IgD-negative memory B cell (primary cell): ENCODE measurements around the gene HES3. TPM values are rescaled to one million over a fixed set of nuclear protein-coding genes. Genes with fewer than 3 reads are reported as not detected.

ENCODE experiments used
- H3K27ac Mint-ChIP-seq, 3 donors: one replicate each; pipeline ENCODE4 v1.8.0; 2020 to 2022; ENCODE audit warnings: mild to moderate bottlenecking in 3 of 3, mixed read lengths in 3 of 3, moderate library complexity in 1 of 3
- H3K27me3 Mint-ChIP-seq: one replicate; pipeline ENCODE4 v1.8.0; 2021; ENCODE audit warnings: mixed read lengths
- H3K36me3 Mint-ChIP-seq: one replicate; pipeline ENCODE4 v1.8.0; 2020; ENCODE audit warnings: mild to moderate bottlenecking, mixed read lengths
- H3K4me1 Mint-ChIP-seq, 3 donors: one replicate each; pipeline ENCODE4 v1.8.0; 2020 to 2022; ENCODE audit warnings: mixed read lengths in 3 of 3, mild to moderate bottlenecking in 1 of 3
- H3K4me3 Mint-ChIP-seq, 4 donors: one replicate each; pipeline ENCODE4 v1.8.0; 2020 to 2022; ENCODE audit warnings: mild to moderate bottlenecking in 4 of 4, mixed read lengths in 4 of 4, moderate library complexity in 3 of 4
- H3K9me3 Mint-ChIP-seq, 3 donors: one replicate each; pipeline ENCODE4 v1.8.0; 2020 to 2021; ENCODE audit warnings: mixed read lengths in 3 of 3, mild to moderate bottlenecking in 1 of 3
- polyA plus RNA-seq: library from polyadenylated mRNA; unstranded; fragments of 300-500 nt; fragmentation: Illumina TruSeq; gene quantifications from one replicate; pipeline ENCODE4 v1.2.3, GENCODE V29; 2021

The HES3 gene
- polyA plus RNA-seq, 1 donor from 2014 or later, result not detected

DNA sequence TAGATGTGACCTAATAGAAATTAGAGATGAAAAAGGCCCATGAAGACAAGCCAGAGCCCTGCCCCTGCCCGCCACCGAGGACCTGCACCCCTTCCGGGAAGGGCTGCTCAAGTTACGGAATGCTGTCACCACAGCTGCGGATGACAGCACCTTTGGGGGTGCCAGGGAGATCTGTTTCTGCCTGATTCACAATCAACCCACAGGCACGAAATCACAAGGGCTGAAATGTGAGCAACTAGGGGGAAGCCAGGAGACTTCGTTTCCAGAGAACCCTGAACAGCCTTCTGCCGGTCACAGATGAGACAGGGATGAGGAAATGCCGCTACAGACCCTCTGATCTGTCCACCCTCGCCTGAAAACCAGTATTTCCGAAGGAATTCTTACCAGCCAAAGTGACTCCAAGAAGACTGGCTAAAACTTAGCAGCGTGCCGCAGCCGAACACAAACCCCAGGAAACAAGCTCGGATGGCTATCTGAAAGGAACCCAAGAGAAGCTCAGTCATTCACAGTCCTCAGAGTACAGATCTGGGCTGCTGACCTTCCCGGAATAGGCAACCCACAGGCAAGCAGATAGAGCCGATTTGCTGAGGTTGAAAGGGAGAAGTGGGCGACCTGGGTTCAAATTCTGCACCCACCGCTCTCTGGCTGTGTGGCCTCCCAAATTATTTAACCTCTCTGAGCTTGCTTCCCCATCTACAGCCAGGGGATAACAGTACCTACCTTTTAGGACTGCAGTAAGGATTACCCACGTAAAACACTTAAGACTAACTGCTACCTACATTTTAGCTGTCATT is 9.3 kb upstream of the HES3 start:
- H3K4me3 Mint-ChIP-seq, result peak overlapping the region; percentile 86 to 92 (median 90)
- H3K27ac Mint-ChIP-seq, result peak overlapping the region in 2 of 3 donors; percentile 19 to 45
- H3K4me1 Mint-ChIP-seq, result peaks cover 4 to 7% (median 5%) of the 10 kb centered on the region in 3 donors
- H3K36me3 Mint-ChIP-seq, result no peaks in the 10 kb centered on the region
- no peaks in the 10 kb centered on the region for H3K9me3 Mint-ChIP-seq
- H3K27me3 Mint-ChIP-seq, result peaks cover 11% of the 10 kb centered on the region

DNA sequence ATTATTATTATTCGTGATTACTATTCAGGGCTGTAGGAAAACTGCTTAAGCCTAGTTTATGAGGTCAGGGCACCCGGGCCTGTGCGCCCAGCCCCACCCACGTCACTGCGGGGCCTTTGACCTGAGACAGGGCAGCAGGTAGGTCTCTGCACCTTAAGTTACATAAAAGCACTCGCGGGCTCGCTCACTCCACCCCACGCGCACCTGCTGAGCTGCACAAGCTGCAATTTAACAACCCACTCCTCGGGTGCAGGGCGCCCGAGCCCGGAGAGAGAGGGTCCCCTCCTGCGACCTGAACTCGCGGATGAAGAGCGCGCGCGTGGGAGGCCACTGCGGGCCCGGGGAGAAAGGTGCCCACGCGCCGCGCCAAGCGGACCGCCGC is 8.7 kb upstream of the HES3 start:
- no peaks in the 10 kb centered on the region for H3K9me3 Mint-ChIP-seq
- H3K4me1 Mint-ChIP-seq, result peaks cover 4 to 7% (median 5%) of the 10 kb centered on the region in 3 donors
- peaks cover 16% of the 10 kb centered on the region for H3K27me3 Mint-ChIP-seq
- H3K36me3 Mint-ChIP-seq, result no peaks in the 10 kb centered on the region
- peak overlapping the region; percentile 86 to 92 (median 90) for H3K4me3 Mint-ChIP-seq
- H3K27ac Mint-ChIP-seq, result peak overlapping the region in 2 of 3 donors; percentile 45 to 63

- Mint-ChIP-seq H3K4me3 (peak overlapping the region; percentile 16 to 89 (median 84)), H3K36me3 (peaks cover 2% of the 10 kb centered on the region), H3K9me3 (no peaks in the 10 kb centered on the region), H3K27ac (peak overlapping the region in 1 of 3 donors; percentile 45), H3K4me1 (peaks cover 4 to 10% (median 9%) of the 10 kb centered on the region in 3 donors), H3K27me3 (peaks cover 25% of the 10 kb centered on the region)
Observed at GRCh38 chr1:6237093-6237492, 6.9 kb upstream of the HES3 start.

- Mint-ChIP-seq H3K4me3 (no peak overlapping the region), H3K4me1 (peaks cover 0 to 7% (median 7%) of the 10 kb centered on the region in 3 donors), H3K27me3 (peaks cover 24% of the 10 kb centered on the region), H3K9me3 (no peaks in the 10 kb centered on the region), H3K27ac (no peak overlapping the region), H3K36me3 (peaks cover 2% of the 10 kb centered on the region)
Observed at GRCh38 chr1:6239213-6239752, 4.7 kb upstream of the HES3 start.

DNA sequence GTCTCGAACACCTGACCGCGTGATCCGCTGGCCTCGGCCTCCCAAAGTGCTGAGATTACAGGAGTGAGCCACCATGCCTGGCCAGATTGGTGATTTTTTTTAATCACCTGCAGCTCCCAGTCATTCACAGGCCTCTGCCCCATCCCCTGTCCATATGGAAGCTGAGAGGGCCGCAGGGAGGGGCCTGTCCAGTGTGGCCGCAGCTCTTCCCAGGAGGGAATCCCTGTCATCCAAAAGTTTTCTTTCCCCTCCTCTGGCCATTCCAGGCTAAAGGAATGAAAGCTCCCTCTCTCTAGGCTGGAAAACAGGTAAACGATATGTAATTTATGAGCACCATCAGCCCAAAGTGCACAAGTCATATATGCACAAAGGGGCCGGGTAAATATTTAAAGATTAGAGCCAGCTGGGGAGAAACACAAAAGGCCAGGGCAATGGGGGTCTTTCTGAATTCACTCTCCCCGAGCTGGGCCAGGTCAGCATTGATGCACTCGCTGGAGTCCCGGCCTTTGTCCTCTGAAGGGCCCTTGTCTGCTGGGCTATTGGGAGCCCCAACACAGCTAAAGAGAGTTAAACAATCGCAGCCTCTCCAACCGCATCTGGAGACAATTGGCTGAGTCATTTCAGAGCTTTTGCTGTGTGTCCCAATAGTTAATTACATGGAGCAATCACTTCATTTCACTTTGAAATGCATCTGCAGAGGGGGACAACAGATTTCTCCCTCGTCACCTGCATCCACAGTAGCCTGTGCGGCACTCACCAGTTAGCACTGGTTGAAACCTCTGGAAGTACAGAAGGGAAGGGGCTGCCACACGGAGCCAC is 3.8 kb upstream of the HES3 start:
- H3K4me3 Mint-ChIP-seq, result no peak overlapping the region
- no peak overlapping the region for H3K27ac Mint-ChIP-seq
- H3K9me3 Mint-ChIP-seq, result no peaks in the 10 kb centered on the region
- H3K4me1 Mint-ChIP-seq, result peaks cover 0 to 5% (median 3%) of the 10 kb centered on the region in 3 donors
- peaks cover 27% of the 10 kb centered on the region for H3K27me3 Mint-ChIP-seq
- H3K36me3 Mint-ChIP-seq, result peaks cover 2% of the 10 kb centered on the region

- Mint-ChIP-seq H3K9me3 (no peaks in the 10 kb centered on the region), H3K4me1 (peaks cover 0 to 5% (median 3%) of the 10 kb centered on the region in 3 donors), H3K27ac (no peak overlapping the region), H3K4me3 (peak overlapping the region in 3 of 4 donors; percentile 14 to 43 (median 36)), H3K36me3 (peaks cover 2% of the 10 kb centered on the region), H3K27me3 (peaks cover 29% of the 10 kb centered on the region)
Observed at GRCh38 chr1:6241107-6241886, 2.7 kb upstream of the HES3 start.

GRCh38 chr1:6241887-6242740 is 1.9 kb upstream of the HES3 start:
- Mint-ChIP-seq H3K4me1 (peaks cover 7 to 8% (median 7%) of the 10 kb centered on the region in 3 donors), H3K9me3 (peaks cover 0 to 3% (median 0%) of the 10 kb centered on the region in 3 donors), H3K36me3 (peaks cover 2% of the 10 kb centered on the region), H3K4me3 (no peak overlapping the region), H3K27ac (no peak overlapping the region), H3K27me3 (peaks cover 37% of the 10 kb centered on the region)

- H3K27ac Mint-ChIP-seq, result peak overlapping the region in 1 of 3 donors; percentile 51
- peaks cover 2% of the 10 kb centered on the region for H3K36me3 Mint-ChIP-seq
- no peak overlapping the region for H3K4me3 Mint-ChIP-seq
- peaks cover 7 to 12% (median 7%) of the 10 kb centered on the region in 3 donors for H3K4me1 Mint-ChIP-seq
- peaks cover 0 to 3% (median 0%) of the 10 kb centered on the region in 3 donors for H3K9me3 Mint-ChIP-seq
- H3K27me3 Mint-ChIP-seq, result peaks cover 40% of the 10 kb centered on the region
Observed at GRCh38 chr1:6243053-6243834, 735 bp upstream of the HES3 start.

DNA sequence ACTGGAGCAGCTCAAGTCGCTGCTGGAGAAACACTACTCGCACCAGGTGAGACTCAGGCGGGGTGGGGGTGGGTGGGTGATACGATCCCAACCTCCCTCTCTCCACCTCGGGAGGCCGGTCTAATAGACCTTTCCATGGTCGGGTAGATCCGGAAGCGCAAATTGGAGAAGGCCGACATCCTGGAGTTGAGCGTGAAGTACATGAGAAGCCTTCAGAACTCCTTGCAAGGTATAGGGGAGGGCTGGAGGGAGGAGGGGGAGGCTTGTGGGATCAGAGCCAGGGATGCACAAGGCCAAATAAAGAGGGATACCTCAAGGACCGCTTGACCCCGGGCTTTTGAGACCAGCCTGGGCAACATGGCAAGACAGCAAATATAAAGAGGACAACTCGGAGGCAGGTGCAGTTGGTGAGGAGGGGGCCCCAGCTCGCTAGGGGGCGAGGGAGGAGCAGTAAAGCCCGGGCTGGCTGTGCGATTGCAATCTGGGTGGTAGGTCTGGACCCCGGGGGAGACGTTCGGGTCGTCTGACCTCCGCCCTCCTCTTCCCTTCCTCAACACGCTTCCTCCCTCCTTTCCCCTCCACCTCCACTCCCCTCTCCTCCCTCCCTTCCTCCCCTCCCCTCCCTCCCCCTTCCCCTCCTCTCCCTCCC is 546 bp downstream of the HES3 start:
- Mint-ChIP-seq H3K36me3 (peaks cover 2% of the 10 kb centered on the region), H3K4me1 (peaks cover 7 to 12% (median 7%) of the 10 kb centered on the region in 3 donors), H3K4me3 (no peak overlapping the region), H3K27me3 (peaks cover 36% of the 10 kb centered on the region), H3K27ac (peak overlapping the region in 1 of 3 donors; percentile 56), H3K9me3 (peaks cover 0 to 3% (median 0%) of the 10 kb centered on the region in 3 donors)

DNA sequence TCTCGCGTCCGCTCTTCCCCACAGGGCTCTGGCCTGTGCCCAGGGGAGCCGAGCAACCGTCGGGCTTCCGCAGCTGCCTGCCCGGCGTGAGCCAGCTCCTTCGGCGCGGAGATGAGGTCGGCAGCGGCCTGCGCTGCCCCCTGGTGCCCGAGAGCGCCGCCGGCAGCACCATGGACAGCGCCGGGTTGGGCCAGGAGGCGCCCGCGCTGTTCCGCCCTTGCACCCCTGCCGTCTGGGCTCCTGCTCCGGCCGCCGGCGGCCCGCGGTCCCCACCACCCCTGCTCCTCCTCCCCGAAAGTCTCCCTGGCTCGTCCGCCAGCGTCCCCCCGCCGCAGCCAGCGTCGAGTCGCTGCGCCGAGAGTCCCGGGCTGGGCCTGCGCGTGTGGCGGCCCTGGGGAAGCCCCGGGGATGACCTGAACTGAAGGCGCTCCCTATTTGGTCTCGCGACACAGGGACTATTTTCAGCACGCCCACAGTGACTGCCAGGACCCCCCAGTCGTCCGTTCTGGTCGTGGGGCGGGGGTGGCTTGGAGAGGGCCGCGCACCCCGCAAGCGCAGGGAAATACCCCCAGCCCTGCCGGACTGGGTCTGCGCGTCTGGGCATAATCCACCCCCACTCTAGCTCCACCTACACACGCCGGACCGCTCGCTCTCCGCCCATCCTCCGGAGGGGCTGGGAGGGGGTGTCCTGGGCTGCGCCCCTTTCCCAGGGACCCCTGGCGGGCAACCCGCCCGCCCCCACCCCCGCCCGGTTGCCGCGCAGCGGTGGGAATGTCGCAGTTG is 1.3 kb downstream of the HES3 start:
- Mint-ChIP-seq H3K4me1 (peaks cover 7 to 12% (median 9%) of the 10 kb centered on the region in 3 donors), H3K36me3 (peaks cover 2% of the 10 kb centered on the region), H3K27me3 (peaks cover 35% of the 10 kb centered on the region), H3K4me3 (no peak overlapping the region), H3K9me3 (peaks cover 0 to 3% (median 0%) of the 10 kb centered on the region in 3 donors), H3K27ac (no peak overlapping the region)

- peak overlapping the region in 2 of 4 donors; percentile 76 to 79 for H3K4me3 Mint-ChIP-seq
- peaks cover 36% of the 10 kb centered on the region for H3K27me3 Mint-ChIP-seq
Observed at GRCh38 chr1:6245869-6246496, 2.0 kb downstream of the HES3 start.

More at GRCh38 chr1:6245869-6246496, 2.0 kb downstream of the HES3 start:
- Mint-ChIP-seq H3K4me1 (peaks cover 7 to 12% (median 9%) of the 10 kb centered on the region in 3 donors), H3K36me3 (peaks cover 2% of the 10 kb centered on the region), H3K9me3 (peaks cover 0 to 3% (median 0%) of the 10 kb centered on the region in 3 donors), H3K27ac (peak overlapping the region in 2 of 3 donors; percentile 43 to 87)
